ENCODE data around the gene TIMM13. TPM values are rescaled to one million over a fixed set of nuclear protein-coding genes. Genes with fewer than 3 reads are reported as not detected.

Gene TIMM13
- total and polyA plus RNA-seq, 2 donors (not counting 3 experiments of a cell fraction or from before 2014, with no cell fraction given): 154 to 160 TPM

DNA sequence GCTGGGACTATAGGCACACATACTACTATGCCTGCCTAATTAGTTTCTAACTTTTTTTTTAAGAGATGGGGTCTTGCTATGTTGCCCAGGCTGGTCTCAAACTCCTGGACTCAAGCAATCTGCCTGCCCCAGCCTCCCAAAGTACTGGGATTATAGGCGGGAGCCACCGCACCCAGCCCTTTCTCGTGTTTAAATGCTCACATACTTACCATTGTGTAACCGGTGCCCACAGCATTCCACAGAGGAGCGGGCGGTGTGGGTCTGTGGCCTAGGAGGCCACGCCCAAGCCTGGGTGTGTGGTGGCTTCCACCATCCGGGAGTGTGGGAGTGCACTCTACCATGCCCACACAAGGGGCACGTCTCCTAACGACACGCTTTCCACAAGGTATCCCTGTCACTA lies 21.6 kb upstream of the TIMM13 start:
- intact Hi-C loops (cut with micrococcal nuclease) (no loop called here), dilution Hi-C loops (cut with MboI; ENCODE audit: extremely low pct_ligation_motif_present, low sequenced_read_pairs) (no loop called here)
- Histone ChIP-seq H3K9me3 (replicated peaks; ENCODE audit: control insufficient read depth, insufficient read depth, low read length) (no peaks in the 10 kb centered on the region), H3K27ac (ENCODE audit: insufficient read depth, low read depth, low read length) (no peak overlapping the region), H3K9me1 (replicated peaks; ENCODE audit: control insufficient read depth, extremely low read depth, insufficient read depth, low read length) (no peaks in the 10 kb centered on the region), H3K27me3 (ENCODE audit: control insufficient read depth in 2 of 2, insufficient read depth in 2 of 2, low read length in 2 of 2) (no peaks in the 10 kb centered on the region), H3K4me2 (ENCODE audit: insufficient read depth, low read length) (no peak overlapping the region), H3K4me3 (replicated peaks in 1 of 3; ENCODE audit: insufficient read depth in 1 of 3, low read depth in 1 of 3, low read length in 3 of 3) (no peak overlapping the region), H3K79me2 (ENCODE audit: control insufficient read depth, insufficient read depth, low read length) (peaks cover 89% of the 10 kb centered on the region), H4K20me1 (replicated peaks; ENCODE audit: control insufficient read depth, extremely low read depth, insufficient read depth, low read length) (no peaks in the 10 kb centered on the region), H3K36me3 (ENCODE audit: control insufficient read depth in 2 of 2, extremely low read depth in 1 of 2, insufficient read depth in 2 of 2, low read length in 2 of 2) (peaks cover 3 to 5% of the 10 kb centered on the region in 2 experiments), H3K4me1 (ENCODE audit: control insufficient read depth, extremely low read depth, insufficient read depth, low read length) (no peaks in the 10 kb centered on the region), H3K9ac (replicated peaks; ENCODE audit: extremely low read depth, insufficient read depth, low read length) (no peak overlapping the region), H2AFZ (ENCODE audit: low read depth, low read length) (no peak overlapping the region)
- ChIA-PET CTCF (no interaction called here), POLR2A (no interaction called here)
- TF ChIP-seq MYC (IDR thresholded peaks at IDR 0.05; ENCODE audit: low read depth, low read length) (no peak), GATA2 (IDR thresholded peaks at IDR 0.05; ENCODE audit: insufficient read depth, insufficient read length, low read depth, low read length) (no peak), POLR2AphosphoS5 (IDR thresholded peaks at IDR 0.05; ENCODE audit: insufficient read depth, low read depth, low read length) (no peak), EZH2 (IDR thresholded peaks at IDR 0.05; ENCODE audit: borderline replicate concordance, low read depth, low read length, severe bottlenecking) (no peak), POLR2A (IDR thresholded peaks at IDR 0.05; ENCODE audit: low read depth, low read length) (no peak), FOS (IDR thresholded peaks at IDR 0.05; ENCODE audit: borderline replicate concordance, insufficient read depth, low read length) (no peak), JUN (IDR thresholded peaks at IDR 0.05; ENCODE audit: borderline replicate concordance, insufficient read depth, insufficient read length, low read depth) (no peak)
- TF ChIP-seq, protein P1, sequence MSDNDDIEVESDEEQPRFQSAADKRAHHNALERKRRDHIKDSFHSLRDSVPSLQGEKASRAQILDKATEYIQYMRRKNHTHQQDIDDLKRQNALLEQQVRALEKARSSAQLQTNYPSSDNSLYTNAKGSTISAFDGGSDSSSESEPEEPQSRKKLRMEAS (IDR thresholded peaks at IDR 0.05; ENCODE audit: insufficient read depth, insufficient read length): no peak
- TF ChIP-seq, protein P2, sequence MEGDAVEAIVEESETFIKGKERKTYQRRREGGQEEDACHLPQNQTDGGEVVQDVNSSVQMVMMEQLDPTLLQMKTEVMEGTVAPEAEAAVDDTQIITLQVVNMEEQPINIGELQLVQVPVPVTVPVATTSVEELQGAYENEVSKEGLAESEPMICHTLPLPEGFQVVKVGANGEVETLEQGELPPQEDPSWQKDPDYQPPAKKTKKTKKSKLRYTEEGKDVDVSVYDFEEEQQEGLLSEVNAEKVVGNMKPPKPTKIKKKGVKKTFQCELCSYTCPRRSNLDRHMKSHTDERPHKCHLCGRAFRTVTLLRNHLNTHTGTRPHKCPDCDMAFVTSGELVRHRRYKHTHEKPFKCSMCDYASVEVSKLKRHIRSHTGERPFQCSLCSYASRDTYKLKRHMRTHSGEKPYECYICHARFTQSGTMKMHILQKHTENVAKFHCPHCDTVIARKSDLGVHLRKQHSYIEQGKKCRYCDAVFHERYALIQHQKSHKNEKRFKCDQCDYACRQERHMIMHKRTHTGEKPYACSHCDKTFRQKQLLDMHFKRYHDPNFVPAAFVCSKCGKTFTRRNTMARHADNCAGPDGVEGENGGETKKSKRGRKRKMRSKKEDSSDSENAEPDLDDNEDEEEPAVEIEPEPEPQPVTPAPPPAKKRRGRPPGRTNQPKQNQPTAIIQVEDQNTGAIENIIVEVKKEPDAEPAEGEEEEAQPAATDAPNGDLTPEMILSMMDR (IDR thresholded peaks at IDR 0.05; ENCODE audit: extremely low read depth in 1 of 2, insufficient read depth in 1 of 2, low read depth in 1 of 2, low read length in 2 of 2): no peak
- FAIRE-seq (no peak), DNase-seq (ENCODE audit: low read depth, low spot score) (no peak)
- no TSS peak for BruUV-seq (replicated peaks)

Measured in endothelial cell of umbilical vein (primary cell).